IMR-90 (cell line): ENCODE measurements around the gene GRID1. TPM values are rescaled to one million over a fixed set of nuclear protein-coding genes. Genes with fewer than 3 reads are reported as not detected.

Experiments
- ATAC-seq: fragments of 200-7000 bp; cut with Tn5 transposase; 2 replicates; pipeline ENCODE4 v1.9.1; 2020; ENCODE audit warnings: low read depth, mild to moderate bottlenecking, moderate library complexity
- BruUV-seq: library from RNA; stranded (reverse); fragments of 400-500 nt; replicated peaks from 2 replicates; lab custom pipeline; 2021; lab: Mats Ljungman, UMichigan
- CTCF ChIA-PET: fragments of 300-600 bp; formaldehyde crosslinking; extraction: SDS; loops from one replicate; lab custom pipeline; 2021; ENCODE audit warnings: antibody characterized with exemption; lab: Yijun Ruan, JAX
- POLR2A ChIA-PET: fragments of 300-600 bp; sonication (Branson Sonifier 250); formaldehyde crosslinking; loops from one replicate; lab custom pipeline; 2022; ENCODE audit warnings: antibody characterized with exemption; ENCODE audit not compliant: unreplicated experiment; lab: Charles Lee
- DNase-seq: peaks from one replicate; pipeline ENCODE4 v3.0.0; 2013
- H2AFZ ChIP-seq: replicated peaks from 2 replicates; pipeline ENCODE3; 2013; ENCODE audit warnings: low read length, mild to moderate bottlenecking; ENCODE audit not compliant: poor library complexity
- H2AK5ac ChIP-seq: 2 replicates; pipeline ENCODE4 v1.6.1; 2013; ENCODE audit warnings: low read depth, low read length, inconsistent platforms
- H2AK9ac ChIP-seq: replicated peaks from 2 replicates; pipeline ENCODE3; 2013; ENCODE audit warnings: mild to moderate bottlenecking, low read depth, low read length, moderate library complexity; ENCODE audit not compliant: poor library complexity
- H2BK120ac ChIP-seq: 2 replicates; pipeline ENCODE4 v1.6.1; 2013; ENCODE audit warnings: low read depth, low read length, inconsistent platforms
- H2BK15ac ChIP-seq: 3 replicates; pipeline ENCODE4 v1.6.1; 2013; ENCODE audit warnings: low read depth, low read length, inconsistent platforms
- H2BK20ac ChIP-seq: 2 replicates; pipeline ENCODE4 v1.6.1; 2013; ENCODE audit warnings: low read depth, mild to moderate bottlenecking, inconsistent platforms, low read length, moderate library complexity
- H2BK5ac ChIP-seq: 2 replicates; pipeline ENCODE4 v1.6.1; 2013; ENCODE audit warnings: mild to moderate bottlenecking, low read depth, low read length, inconsistent platforms; ENCODE audit not compliant: poor library complexity, severe bottlenecking
- H3K14ac ChIP-seq: replicated peaks from 2 replicates; pipeline ENCODE4 v1.6.1; 2013; ENCODE audit warnings: low read depth, low read length, inconsistent platforms
- H3K18ac ChIP-seq: 2 replicates; pipeline ENCODE4 v1.6.1; 2013; ENCODE audit warnings: low read depth, low read length, control low read depth
- H3K23ac ChIP-seq: 2 replicates; pipeline ENCODE4 v1.6.1; 2013; ENCODE audit warnings: low read depth, low read length, inconsistent platforms
- H3K27ac ChIP-seq: 2 replicates; pipeline ENCODE4 v1.5.1; 2013; ENCODE audit warnings: mild to moderate bottlenecking, control low read depth, low read length; ENCODE audit not compliant: insufficient read depth
- H3K27me3 ChIP-seq: 2 replicates; pipeline ENCODE4 v1.6.1; 2013; ENCODE audit warnings: low read length; ENCODE audit not compliant: control insufficient read depth, insufficient read depth
- H3K36me3 ChIP-seq: 2 replicates; pipeline ENCODE4 v1.6.1; 2013; ENCODE audit warnings: low read length, mixed read lengths; ENCODE audit not compliant: control insufficient read depth, insufficient read depth
- H3K4ac ChIP-seq: 2 replicates; pipeline ENCODE4 v1.6.1; 2013; ENCODE audit warnings: low read depth, low read length, inconsistent platforms
- H3K4me1 ChIP-seq: 2 replicates; pipeline ENCODE4 v1.6.1; 2013; ENCODE audit warnings: low read length, mixed read lengths; ENCODE audit not compliant: control insufficient read depth, insufficient read depth
- H3K4me2 ChIP-seq: 2 replicates; pipeline ENCODE4 v1.6.1; 2013; ENCODE audit warnings: low read depth, mild to moderate bottlenecking, control low read depth, low read length, moderate library complexity
- H3K4me3 ChIP-seq: 2 replicates; pipeline ENCODE4 v1.5.1; 2013; ENCODE audit warnings: low read depth, mild to moderate bottlenecking, control low read depth, low read length, moderate library complexity; ENCODE audit not compliant: insufficient read depth
- H3K56ac ChIP-seq: 2 replicates; pipeline ENCODE4 v1.6.1; 2013; ENCODE audit warnings: low read length, inconsistent platforms; ENCODE audit not compliant: insufficient read depth; ENCODE audit errors: extremely low read depth
- H3K79me1 ChIP-seq, 2 experiments: 2 replicates each; pipeline ENCODE4 v1.6.1; 2013; ENCODE audit warnings: low read length in 2 of 2, inconsistent platforms in 1 of 2, low read depth in 1 of 2
- H3K9ac ChIP-seq: 2 replicates; pipeline ENCODE4 v1.6.1; 2013; ENCODE audit warnings: low read depth, low read length, control low read depth
- H3K9me1 ChIP-seq: 2 replicates; pipeline ENCODE4 v1.6.1; 2013; ENCODE audit warnings: low read length, inconsistent platforms; ENCODE audit not compliant: insufficient read depth
- H3K9me3 ChIP-seq: 2 replicates; pipeline ENCODE4 v1.6.1; 2013; ENCODE audit warnings: low read length; ENCODE audit not compliant: control insufficient read depth, insufficient read depth
- H4K20me1 ChIP-seq: 2 replicates; pipeline ENCODE4 v1.6.1; 2013; ENCODE audit warnings: low read length, inconsistent platforms; ENCODE audit not compliant: insufficient read depth
- H4K5ac ChIP-seq: 2 replicates; pipeline ENCODE4 v1.6.1; 2013; ENCODE audit warnings: mild to moderate bottlenecking, low read depth, low read length, control low read depth
- H4K8ac ChIP-seq, 2 experiments: 2 replicates each; pipeline ENCODE4 v1.6.1; 2013; ENCODE audit warnings: low read depth in 2 of 2, low read length in 2 of 2, control low read depth in 1 of 2, inconsistent platforms in 1 of 2
- H4K91ac ChIP-seq: 2 replicates; pipeline ENCODE4 v1.6.1; 2013; ENCODE audit warnings: low read depth, low read length, inconsistent platforms; ENCODE audit not compliant: insufficient read depth
- MAFK ChIP-seq: IDR thresholded peaks from 2 replicates; pipeline ENCODE4 v1.6.1; 2012; ENCODE audit warnings: low read depth, low read length, improper control_type of control experiment
- RAD21 ChIP-seq: IDR thresholded peaks from 2 replicates; pipeline ENCODE4 v1.6.1; 2012; ENCODE audit warnings: low read length, improper control_type of control experiment
- WGBS, 2 experiments: methylation state at CpG; one replicate each; pipeline versions ENCODE4 v1.1.5 to v1.1.7; 2013; ENCODE audit warnings: missing lambda C conversion rate in 2 of 2; ENCODE audit not compliant: insufficient read length in 1 of 2; ENCODE audit errors: extremely low coverage in 2 of 2; 5-methylcytosine and 5-hydroxymethylcytosine counted together
- dilution Hi-C: fragments of 300-500 bp; cut with HindIII; formaldehyde crosslinking; loops from one replicate; pipeline ENCODE4 v1.14.3; 2018; ENCODE audit warnings: low sequenced_read_pairs; ENCODE audit not compliant: unreplicated experiment
- in situ Hi-C: fragments of 300-500 bp; cut with MboI; formaldehyde crosslinking; loops from 3 replicates; pipeline ENCODE4 v1.14.3; 2019; ENCODE audit warnings: low sequenced_read_pairs, inconsistent platforms, mixed read lengths
- intact Hi-C: fragments of 100-400 bp; cut with micrococcal nuclease; formaldehyde crosslinking; loops from 2 replicates; pipeline ENCODE4 v1.10.0; 2022
- polyA plus RNA-seq, 3 experiments: library from polyadenylated mRNA; depleted of rRNA; stranded (reverse); fragments of >200 nt; gene quantifications; 2 replicates each; pipeline ENCODE4 v1.2.3, GENCODE V29; 2012; ENCODE audit warnings: low replicate concordance in 1 of 3
- total RNA-seq: library from RNA; depleted of rRNA; stranded (reverse); fragments of >200 nt; gene quantifications from 2 replicates; pipeline ENCODE4 v1.2.3, GENCODE V29; 2012

GRID1 gene
- total and polyA plus RNA-seq, 2 of the 4 experiments (the other 2 are of a cell fraction): not detected

DNA sequence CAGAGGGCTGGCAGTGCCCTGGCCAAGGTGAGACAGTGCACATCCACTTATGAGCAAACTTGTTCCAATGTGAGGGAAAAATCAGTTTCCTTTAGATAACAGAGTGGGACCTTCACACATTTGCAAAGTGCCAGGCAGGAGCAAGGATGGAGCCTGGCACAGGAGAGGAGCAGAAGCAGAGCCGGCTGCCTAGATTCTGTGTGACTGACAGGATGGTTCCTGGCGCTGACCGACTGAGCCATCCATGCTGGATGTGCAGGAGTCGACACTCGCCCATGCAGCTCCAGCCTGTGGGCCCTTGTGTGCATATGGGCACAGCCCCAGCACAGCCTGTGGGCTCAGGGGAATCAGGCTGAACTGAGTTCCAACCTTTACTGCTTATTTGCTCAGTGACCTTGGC is 346.5 kb downstream of the GRID1 start:
- no peak for DNase-seq
- H3K27me3 ChIP-seq: no peaks in the 10 kb centered on the region
- H4K8ac ChIP-seq: no peak overlapping the region
- no peak for TF ChIP-seq MAFK
- TF ChIP-seq RAD21: no peak
- 70% methylated on average over 2 of the region's 5 CpGs; no CpG with 5 or more reads in 1 of the 2 experiments for WGBS, 2 experiments
- ChIA-PET CTCF (no interaction called here), POLR2A (no interaction called here)
- H3K9me3 ChIP-seq: peaks cover 17% of the 10 kb centered on the region; the same call in 1 of the 2 replicates
- no peak overlapping the region for H3K27ac ChIP-seq
- H3K14ac ChIP-seq: no peak overlapping the region
- no peak overlapping the region for H2AK5ac ChIP-seq
- no peak overlapping the region for H2BK20ac ChIP-seq
- H3K4me2 ChIP-seq: no peak overlapping the region
- no peak overlapping the region for H2BK5ac ChIP-seq
- H4K91ac ChIP-seq: no peak overlapping the region
- H3K23ac ChIP-seq: no peak overlapping the region
- H2AK9ac ChIP-seq: no peak overlapping the region
- H3K4ac ChIP-seq: no peak overlapping the region
- intact Hi-C loops (no loop called here), in situ Hi-C loops (no loop called here), dilution Hi-C loops (no loop called here)
- H4K5ac ChIP-seq: no peak overlapping the region
- no peak for ATAC-seq
- H3K18ac ChIP-seq: no peak overlapping the region
- no peak overlapping the region for H2AFZ ChIP-seq
- no peaks in the 10 kb centered on the region for H3K9me1 ChIP-seq
- H3K9ac ChIP-seq: no peak overlapping the region
- no peaks in the 10 kb centered on the region for H3K36me3 ChIP-seq
- no peak overlapping the region for H2BK120ac ChIP-seq
- no peak overlapping the region for H3K4me3 ChIP-seq
- no TSS peak for BruUV-seq
- no peak overlapping the region for H2BK15ac ChIP-seq
- H4K20me1 ChIP-seq: no peaks in the 10 kb centered on the region
- no peaks in the 10 kb centered on the region for H3K79me1 ChIP-seq
- H3K4me1 ChIP-seq: no peaks in the 10 kb centered on the region
- H3K56ac ChIP-seq: no peak overlapping the region
